Hematopoietic multipotent progenitor cell treated with erythropoietin and hydrocortisone succinate and interleukin-3 and kit ligand, for 17 days (in vitro differentiated cells): ENCODE data around the gene LRMDA.

ENCODE experiments used
- DNase-seq: peaks from one replicate; pipeline ENCODE4 v3.0.0-alpha.2; 2015; ENCODE audit warnings: low spot score

LRMDA gene

DNA sequence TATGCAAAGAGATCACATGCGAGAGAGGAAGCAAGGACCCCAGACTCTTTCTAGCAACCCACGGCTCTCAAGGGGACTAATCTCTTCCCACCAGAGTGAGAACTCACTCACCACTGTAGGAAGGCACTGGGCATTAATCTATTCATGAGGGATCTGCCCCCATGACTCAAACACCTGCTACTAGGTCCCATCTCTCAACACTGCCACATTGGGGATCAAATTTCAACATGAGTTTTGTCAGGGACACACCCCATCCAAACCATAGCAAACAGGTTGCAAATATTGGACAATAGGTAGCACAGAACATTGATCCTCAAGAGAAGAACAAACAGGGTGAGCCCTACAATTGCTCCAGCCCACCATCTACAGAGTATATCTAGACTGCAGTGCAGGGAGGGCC is 740.6 kb downstream of the LRMDA start:
- no peak for DNase-seq

DNA sequence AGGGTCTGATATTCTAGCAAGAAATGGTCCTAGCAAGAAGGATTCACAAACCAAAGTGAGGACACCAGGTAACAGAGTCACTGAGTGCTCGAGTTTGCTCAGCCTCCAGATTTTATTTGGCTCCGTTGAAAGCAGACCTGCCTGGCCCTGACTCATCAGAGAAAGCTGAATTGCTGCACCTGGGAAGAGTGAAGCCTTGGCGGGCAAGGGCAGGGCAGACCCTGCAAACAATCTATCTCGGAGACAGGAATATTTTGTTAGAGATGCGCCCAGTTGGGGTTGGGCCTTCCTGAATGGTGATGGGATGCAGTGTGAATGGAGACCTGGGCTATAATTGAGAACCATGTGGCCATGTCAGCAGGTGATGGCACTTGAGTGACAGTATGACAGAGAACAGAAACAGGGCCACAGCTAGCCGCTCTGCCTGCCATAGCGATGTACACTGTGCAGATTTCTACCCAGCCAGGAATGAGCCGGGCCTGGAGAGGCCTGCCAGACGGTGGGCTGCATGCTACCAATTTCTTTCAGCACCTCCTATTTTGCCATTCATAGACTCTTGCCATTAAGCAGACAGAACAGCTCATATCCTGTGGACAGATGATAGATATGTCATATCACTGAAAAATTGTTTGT is 744.2 kb downstream of the LRMDA start:
- no peak for DNase-seq

DNA sequence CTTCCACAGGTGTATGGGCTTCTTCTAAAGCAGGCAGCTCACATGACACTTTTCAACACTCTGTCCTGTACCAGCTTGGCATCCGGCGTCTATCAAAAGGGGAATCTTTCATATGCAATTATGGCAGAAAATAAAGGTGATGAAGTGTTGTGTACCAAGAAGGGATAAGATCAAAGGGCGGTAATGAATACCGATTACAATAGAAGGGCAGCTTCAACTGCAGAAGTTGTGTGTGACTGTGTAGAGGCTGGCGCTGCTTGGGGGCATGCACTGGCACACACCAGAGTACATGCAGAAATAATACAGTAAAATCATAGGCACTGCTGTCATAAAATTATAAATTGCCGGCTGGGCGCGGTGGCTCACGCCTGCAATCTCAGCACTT is 744.7 kb downstream of the LRMDA start:
- DNase-seq = no peak

- no peak for DNase-seq
These were observed 746.5 kb downstream of the LRMDA start for GRCh38 chr10:76177936-76178335.

GRCh38 chr10:76178532-76179292 is 747.3 kb downstream of the LRMDA start:
- DNase-seq = no peak

DNA sequence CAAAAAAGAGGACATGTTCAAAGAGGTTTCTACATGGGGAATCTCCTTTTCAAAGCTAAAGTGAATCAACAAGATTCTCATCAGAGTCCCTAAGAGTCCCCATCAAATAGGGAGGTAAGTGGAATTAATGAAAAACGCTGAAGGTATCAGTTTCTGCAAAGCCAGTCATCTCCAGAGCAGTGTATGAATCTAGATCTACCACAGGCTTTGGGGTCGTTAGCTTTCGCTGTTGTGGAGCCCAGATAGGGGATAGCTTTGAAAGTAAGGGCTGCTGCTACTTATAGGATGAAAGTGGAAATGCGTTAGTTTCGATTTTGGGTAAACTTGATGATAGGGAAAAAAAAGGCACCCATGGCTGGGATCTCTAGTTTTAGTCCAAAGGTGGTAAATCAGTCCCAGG is 748.4 kb downstream of the LRMDA start:
- DNase-seq = no peak

GRCh38 chr10:76184647-76185046 is 753.2 kb downstream of the LRMDA start:
- DNase-seq = no peak

- DNase-seq = no peak
These were observed 754.3 kb downstream of the LRMDA start for GRCh38 chr10:76185471-76186301.

DNA sequence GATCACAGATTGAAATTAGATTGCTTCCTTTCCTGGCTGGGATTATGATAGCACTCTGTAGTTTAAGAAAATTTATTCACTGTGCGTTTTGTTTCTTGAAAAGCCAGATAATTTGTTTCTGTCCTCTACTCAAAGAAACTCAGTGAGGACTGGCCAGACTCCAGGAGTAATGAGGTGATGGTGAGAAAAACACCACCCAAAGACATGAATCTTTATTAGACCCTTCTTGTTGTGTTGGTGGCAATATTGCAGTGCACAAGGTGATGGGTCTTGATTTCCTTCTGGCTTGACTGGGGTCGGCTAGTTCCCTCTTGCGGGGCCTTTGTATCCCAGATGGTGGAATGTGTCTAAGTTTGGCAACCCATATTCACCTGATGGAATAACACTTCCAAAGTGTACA is 756.8 kb downstream of the LRMDA start:
- DNase-seq = no peak

DNA sequence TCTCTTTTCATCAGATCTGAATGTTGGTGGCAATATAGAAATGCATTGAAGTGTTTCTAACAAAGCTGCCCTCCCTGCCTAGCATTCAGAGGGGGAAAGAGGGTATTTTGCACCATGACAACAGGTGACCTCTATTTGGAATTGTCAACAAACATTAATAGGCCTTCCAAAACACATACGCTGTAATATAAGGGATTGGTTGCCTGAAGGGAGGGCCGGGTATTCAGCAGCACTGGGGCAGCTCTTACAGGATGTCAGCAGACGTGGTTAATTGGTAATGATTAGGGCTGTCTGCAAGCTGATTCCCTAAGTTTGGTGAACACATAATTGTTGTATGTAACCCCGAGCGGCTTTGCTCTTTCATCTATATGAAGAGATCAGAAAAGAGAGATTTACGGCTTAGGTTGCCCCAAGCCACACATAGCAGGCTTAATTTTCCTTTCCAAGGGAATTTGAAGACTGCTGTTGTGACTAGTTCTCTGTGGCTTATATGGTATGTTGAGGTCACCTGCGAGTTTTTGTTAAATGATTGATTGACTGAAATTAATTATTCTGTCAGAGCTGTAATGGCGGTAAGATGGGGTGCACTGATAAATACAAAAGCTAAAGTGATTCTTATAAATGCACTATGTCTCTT is 759.3 kb downstream of the LRMDA start:
- DNase-seq = no peak

- no peak for DNase-seq
These were observed 759.9 kb downstream of the LRMDA start for GRCh38 chr10:76191336-76191735.

- DNase-seq = no peak
These were observed 760.7 kb downstream of the LRMDA start for GRCh38 chr10:76192151-76192550.

- DNase-seq = no peak
These were observed 761.4 kb downstream of the LRMDA start for GRCh38 chr10:76192694-76193320.

GRCh38 chr10:76195654-76196390 is 764.4 kb downstream of the LRMDA start:
- DNase-seq = no peak

DNA sequence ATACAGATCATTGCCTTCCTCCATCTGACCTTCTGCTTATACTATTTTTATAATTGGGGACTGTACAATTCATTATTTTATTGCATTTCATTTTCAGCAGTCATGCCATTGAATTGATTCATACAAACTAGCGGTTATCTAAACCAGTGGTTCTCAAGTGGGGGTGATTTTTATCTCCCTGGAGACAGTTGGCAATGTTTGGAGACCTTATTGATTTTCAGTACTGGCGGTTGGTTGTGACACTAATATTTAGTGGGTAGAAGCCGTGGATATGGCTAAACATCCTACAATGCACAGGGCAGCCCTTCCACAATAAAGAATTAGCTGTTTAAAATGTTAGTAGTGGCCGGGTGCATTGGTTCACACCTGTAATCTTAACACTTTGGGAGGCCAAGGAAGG is 765.9 kb downstream of the LRMDA start:
- no peak for DNase-seq

DNA sequence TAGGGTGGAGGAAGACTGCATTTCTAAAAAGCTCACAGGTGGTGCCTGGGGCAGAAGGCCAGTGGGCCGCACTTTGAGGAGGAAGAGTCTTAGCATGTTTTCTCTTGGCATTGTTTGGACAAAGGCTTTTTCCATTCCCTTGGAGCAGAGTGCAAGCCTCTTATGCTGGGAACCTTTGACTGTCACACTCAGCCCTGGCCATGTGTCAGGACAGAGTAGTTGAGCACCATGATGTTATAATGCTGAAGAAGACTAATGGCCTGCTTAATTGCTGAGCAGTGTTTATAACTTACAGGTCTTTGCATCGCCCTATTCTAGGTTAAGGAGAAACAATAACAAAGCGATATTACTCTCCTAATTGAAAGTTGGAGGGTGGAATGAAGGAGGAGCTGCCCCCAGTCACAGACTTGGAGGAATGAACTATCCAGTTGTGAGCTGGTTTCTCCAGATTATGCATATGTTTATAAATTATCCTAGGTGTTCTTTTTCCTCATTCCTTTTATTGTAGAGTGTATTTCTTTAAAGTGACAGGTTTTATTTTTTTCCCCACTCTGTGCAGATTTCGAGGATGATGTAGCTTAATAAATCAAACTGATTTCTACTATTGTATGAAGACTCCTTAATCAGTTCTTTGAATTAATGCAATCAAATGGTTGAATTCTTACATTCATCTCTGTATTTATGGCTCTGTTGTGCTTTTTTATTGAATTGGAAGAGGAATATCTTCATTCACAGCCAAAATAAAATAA is 767.0 kb downstream of the LRMDA start:
- DNase-seq = no peak

DNA sequence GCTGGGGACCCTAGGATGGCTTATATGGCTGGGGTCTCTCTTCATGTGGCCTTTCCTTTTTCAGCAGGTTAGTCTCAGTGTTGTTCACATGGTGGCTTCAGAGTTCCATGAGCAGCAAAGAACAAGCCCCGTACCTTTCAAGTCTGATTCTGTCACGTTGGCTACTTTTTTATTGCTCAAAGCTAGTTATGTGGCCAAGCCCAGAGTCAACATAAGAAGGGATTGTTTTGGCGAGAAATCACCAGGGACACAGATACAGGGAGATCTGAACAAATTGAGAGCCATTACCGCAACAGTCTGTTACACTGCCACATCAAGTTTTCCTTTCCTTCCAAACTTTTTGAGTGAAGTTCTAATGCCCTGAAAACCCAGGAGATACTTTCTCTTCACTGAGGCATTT is 770.5 kb downstream of the LRMDA start:
- no peak for DNase-seq

DNA sequence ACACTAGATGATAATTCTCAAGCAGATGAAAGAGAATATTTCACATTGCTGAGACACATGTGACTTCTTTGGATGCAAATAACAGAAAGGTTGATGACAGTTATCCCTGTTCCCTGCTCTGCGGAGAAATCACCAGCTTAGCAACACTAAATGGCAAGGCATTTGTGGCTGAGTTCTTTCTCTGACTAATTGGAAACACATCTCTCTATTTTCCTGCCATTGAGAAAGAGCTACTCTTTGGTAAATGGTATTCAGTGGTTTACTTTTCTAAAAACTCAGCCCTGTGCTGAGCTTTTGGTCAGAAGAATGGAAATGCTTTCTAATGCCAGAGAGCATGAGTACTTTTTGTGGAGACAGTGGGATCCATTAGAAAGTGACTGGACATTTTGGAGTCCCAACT is 771.4 kb downstream of the LRMDA start:
- DNase-seq = no peak

DNA sequence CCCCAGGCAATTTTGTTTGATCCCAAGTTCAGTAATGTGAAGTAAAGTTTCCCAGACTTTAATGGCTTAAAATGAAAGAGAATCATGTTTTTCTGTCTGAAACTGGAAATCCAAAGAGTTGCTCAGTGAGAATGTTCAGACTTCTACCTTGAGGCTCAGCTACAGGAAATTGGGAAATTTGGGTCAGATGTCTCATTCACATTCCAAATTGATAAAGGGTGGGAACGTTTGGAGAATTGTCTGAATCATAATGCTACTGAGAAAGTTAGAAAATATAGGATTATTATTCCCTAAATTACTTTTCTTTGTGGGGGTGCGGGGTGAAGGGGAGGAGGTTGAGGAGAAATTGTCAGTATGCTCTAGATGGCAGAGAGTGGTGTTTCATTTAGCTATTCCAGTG is 773.9 kb downstream of the LRMDA start:
- no peak for DNase-seq

GRCh38 chr10:76206797-76207352 is 775.5 kb downstream of the LRMDA start:
- no peak for DNase-seq
